ENCODE measurements around the gene WFDC1.

DNA sequence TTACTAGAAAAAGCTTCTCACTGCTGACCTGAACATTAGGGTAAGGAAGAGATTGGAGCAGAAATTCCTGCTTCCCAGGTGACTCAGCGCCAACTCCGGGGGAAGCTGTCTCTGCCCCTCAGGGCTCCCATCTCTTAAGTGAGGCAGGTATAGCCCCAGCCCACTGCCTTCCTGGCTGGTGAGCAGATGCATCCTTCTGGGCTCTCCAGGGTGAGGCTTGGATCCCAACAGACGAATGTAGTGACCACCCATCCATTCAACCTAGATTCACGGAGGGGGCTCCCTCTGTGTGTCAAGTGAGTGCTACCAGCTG lies 76.8 kb downstream of the WFDC1 start:
- TF ChIP-seq, protein P1, sequence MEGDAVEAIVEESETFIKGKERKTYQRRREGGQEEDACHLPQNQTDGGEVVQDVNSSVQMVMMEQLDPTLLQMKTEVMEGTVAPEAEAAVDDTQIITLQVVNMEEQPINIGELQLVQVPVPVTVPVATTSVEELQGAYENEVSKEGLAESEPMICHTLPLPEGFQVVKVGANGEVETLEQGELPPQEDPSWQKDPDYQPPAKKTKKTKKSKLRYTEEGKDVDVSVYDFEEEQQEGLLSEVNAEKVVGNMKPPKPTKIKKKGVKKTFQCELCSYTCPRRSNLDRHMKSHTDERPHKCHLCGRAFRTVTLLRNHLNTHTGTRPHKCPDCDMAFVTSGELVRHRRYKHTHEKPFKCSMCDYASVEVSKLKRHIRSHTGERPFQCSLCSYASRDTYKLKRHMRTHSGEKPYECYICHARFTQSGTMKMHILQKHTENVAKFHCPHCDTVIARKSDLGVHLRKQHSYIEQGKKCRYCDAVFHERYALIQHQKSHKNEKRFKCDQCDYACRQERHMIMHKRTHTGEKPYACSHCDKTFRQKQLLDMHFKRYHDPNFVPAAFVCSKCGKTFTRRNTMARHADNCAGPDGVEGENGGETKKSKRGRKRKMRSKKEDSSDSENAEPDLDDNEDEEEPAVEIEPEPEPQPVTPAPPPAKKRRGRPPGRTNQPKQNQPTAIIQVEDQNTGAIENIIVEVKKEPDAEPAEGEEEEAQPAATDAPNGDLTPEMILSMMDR (IDR thresholded peaks at IDR 0.05; ENCODE audit: extremely low read depth in 1 of 2, insufficient read depth in 1 of 2, low read depth in 1 of 2, low read length in 2 of 2) = no peak
- TF ChIP-seq GATA2 (IDR thresholded peaks at IDR 0.05; ENCODE audit: insufficient read depth, insufficient read length, low read depth, low read length) = no peak
- TF ChIP-seq POLR2A (IDR thresholded peaks at IDR 0.05; ENCODE audit: low read depth, low read length) = no peak
- no peak for TF ChIP-seq FOS (IDR thresholded peaks at IDR 0.05; ENCODE audit: borderline replicate concordance, insufficient read depth, low read length)
- no peak for TF ChIP-seq MYC (IDR thresholded peaks at IDR 0.05; ENCODE audit: low read depth, low read length)
- TF ChIP-seq, protein P2, sequence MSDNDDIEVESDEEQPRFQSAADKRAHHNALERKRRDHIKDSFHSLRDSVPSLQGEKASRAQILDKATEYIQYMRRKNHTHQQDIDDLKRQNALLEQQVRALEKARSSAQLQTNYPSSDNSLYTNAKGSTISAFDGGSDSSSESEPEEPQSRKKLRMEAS (IDR thresholded peaks at IDR 0.05; ENCODE audit: insufficient read depth, insufficient read length) = no peak
- no peak for TF ChIP-seq JUN (IDR thresholded peaks at IDR 0.05; ENCODE audit: borderline replicate concordance, insufficient read depth, insufficient read length, low read depth)
